ENCODE data around the gene DPRX.

DPRX gene, protein sequence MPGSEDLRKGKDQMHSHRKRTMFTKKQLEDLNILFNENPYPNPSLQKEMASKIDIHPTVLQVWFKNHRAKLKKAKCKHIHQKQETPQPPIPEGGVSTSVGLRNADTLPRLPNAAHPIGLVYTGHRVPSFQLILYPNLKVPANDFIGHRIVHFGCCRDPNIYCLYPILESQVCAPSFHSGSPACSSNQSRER

DNA sequence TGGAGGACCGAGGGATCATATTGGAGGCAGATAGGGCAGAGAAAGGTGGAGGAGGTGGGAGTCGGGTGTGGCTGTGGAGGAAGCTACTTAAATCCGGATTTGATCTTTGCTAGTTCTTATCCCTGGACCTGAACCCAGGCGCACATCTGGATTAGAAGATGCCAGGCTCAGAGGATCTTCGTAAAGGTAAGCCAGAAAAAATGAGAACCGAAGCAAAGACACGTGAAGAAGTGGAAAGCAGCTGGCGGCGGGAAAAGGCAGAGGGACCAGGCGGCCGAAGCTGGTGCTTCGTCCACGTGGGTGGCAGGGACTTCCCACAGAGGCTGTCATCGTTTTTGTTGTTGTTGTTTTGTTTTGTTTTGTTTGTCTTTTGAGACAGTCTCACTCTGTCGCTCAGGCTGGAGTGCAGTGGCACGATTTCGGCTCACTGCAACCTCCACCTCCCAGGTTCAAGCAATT, at the start of gene DPRX:
Gene DPRX, plus strand, starts transcription at position 51 of the 459 bp plus-strand sequence. Its CDS starts 108 bp downstream, at position 159.
- no peak for DNase-seq (ENCODE audit: low read depth, low spot score)

DNA sequence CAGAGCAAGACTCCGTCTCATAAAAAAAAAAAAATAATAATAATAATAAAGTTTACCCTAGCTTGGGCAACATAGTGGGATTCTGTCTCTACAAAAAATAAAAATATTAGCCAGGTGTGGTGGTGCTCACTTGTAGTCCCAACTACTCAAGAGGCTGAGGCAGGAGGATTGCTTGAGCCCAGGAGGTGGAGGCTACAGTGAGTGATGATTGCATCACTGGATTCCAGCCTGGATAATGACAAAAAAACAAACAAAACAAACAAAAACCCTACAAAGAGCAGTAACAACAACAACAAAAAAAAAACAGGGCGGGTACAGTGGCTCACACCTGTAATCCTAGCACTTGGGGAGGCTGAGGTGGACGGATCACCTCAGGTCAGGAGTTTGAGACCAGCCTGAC, 48.6 kb upstream of the DPRX start:
- no peak for DNase-seq (ENCODE audit: low read depth, low spot score)

DNA sequence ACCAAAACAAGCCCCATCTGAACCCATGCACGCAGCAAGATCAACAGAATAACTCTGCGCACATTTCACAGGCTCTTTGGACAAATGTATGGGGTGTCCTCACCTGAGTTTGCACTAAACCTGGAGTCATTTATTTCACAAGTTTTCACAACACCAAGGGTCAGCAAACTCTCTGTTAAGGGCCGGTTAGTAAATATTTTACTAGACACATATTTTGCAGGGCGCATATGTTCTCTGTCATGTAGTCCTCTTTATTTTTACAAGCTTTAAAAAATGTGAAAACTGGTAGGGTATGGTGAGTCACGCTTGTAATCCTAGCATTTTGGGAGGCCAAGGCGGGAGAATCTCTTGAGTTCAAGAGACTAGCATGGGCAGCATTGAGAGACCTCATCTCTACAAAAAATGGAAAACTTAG, 45.5 kb upstream of the DPRX start:
- no peak for DNase-seq (ENCODE audit: low read depth, low spot score)

DNA sequence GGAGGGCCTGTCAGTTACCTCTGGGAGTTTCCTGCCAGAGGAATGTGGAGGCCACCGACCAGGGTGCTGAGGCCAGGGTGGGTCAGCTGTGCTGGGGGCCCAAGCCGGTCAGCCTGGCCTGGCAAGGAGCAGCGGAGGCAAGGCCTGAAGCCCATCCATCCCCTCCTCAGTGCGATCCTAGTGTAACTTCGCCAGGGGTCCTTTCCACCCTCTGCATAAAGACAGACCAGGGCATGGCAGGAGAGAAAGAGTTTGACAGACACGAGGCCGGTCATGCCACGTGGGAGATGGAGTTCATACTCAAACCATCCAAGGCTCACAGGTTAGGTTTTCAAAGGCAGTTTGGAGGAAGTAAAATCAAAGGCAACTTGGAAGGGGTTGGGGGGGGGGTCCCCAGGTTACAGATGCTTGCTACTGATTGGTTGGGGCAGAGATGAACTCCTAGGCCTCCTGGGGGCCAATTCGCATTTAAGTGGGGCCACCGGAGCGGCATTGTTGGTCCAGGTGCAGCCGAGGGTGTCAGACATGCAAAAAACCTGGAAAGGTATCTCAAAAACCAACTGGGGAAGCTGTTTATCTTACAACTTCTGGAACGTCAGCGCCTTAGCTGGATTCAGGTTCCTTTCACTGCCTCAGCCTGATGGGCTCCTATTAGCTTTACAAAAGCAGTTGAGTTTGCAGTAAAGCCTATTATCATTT, 36.8 kb upstream of the DPRX start:
- no peak for DNase-seq (ENCODE audit: low read depth, low spot score)

DNA sequence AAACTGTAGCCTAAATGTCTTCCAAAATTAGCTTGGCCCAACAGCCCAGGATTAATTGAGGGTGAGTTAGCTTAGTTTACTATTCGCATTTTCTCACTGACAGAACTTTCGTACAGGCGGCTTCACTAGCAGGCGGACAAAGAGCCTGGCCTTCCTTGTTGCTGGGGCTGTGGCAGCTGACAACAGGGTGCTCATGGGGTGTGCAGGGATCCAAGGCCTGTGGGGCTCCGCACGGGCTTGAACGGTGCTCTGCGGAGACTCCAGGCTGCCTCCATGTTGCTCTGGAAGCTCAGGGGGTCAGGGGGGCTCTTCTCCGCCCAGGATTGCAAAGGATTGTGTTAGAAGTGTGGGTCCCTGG, 36.3 kb upstream of the DPRX start:
- DNase-seq (ENCODE audit: low read depth, low spot score): no peak

DNA sequence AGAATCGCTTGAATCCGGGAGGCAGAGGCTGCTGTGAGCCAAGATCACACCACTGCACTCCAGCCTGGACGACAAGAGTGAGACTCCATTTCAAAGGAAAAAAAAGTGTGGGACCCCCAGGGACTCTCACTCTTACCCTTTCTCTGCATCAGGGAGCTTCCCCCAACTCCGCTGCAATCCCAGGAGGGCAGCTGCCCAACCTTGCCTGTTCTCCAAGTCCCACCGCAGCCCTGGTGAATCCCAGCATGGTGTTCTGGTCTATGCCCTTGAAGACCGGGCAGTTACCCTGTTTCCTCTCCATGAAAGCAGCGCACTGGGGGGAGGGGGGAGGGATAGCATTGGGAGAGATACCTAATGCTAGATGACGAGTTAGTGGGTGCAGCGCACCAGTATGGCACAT, 35.7 kb upstream of the DPRX start:
- no peak for DNase-seq (ENCODE audit: low read depth, low spot score)

DNA sequence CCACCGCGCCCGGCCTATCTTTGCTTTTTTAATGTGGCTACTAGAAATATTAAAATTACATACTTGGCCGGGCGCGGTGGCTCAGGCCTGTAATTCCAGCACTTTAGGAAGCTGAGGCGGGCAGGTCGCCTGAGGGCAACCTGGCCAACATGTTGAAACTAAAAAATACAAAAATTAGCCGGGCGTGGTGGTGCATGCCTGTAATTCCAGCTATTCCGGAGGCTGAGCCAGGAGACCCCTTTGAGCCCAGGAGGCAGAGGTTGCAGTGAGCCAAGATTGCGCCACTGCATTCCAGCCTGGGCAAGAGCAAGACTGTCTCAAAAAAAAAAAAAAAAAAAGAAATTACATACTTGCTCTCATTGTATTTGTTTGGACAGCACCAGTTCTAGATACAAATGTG, 34.8 kb upstream of the DPRX start:
- DNase-seq (ENCODE audit: low read depth, low spot score): no peak

DNA sequence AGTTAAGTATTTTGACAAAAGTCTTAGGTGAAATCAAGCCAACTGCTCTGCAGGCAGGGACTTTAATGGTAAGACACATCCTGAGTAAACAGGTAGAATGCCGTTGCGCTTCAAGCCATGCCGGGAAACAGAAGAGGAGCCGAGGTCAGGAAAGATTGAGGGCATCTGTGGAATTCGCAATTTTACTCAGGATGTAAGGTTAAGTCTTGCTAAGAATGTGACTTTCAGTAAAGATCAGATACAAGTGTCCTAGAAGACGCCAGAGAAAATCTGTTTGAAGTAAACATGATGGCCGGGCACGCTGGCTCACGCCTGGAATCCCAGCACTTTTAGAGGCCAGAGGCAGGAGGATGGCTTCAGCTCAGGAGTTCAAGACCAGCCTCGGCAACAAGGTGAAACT, 33.4 kb upstream of the DPRX start:
- no peak for DNase-seq (ENCODE audit: low read depth, low spot score)

DNA sequence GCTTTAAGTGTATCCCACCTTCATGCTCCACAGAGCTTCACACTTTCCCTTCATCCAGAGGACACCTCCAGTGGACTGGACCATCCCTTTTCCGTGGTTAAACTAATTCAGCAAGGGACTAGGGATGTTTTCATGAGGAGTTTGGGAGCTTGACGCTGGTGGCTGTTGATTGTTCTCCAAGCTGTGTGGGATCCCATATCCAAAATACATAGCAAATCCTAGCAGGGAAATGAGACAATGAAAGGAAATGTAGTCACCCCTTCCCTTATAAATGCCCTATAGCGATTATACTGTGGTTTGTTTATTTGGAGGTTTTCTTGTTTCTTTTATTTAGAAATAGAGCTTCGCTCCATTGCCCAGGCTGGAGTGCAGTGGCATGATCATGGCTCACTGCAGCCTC, 31.6 kb upstream of the DPRX start:
- no peak for DNase-seq (ENCODE audit: low read depth, low spot score)

DNA sequence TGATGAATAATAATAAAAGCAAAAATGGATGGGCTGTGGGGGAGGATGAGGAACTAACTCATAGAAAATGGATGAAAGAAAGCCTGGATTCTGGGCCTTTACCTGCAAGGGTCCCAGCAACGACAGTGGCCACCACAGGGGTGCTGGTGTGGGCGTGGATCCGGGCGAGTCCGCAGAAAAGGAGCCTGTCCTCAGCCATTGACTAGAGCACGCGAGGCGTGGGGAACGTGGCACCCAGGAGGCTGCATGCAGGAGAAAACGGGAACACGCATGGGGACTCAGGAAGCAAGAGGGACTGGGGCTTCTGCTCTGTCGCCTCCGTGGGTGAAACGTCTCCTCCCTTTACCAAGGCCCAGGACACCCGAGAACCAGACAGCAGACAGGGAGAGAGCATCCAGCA, 25.8 kb upstream of the DPRX start:
- no peak for DNase-seq (ENCODE audit: low read depth, low spot score)

DNA sequence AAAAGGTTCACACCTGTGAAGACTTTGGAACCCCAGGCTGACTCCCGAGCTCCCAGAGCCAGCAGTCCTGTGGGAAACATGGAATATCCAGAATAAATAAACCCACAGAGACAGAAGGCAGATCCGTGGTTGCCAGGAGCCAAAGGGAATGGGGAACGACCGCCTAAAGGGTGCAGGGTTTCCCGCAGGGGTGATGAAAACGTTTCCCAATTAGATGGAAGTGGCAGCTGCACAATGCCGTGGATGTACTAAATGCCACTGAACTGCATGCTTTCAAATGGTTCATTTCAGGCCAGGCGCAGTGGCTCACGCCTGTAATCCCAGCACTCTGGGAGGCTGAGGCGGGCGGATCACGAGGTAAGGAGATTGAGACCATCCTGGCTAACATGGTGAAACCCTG, 23.4 kb upstream of the DPRX start:
- no peak for DNase-seq (ENCODE audit: low read depth, low spot score)

DNA sequence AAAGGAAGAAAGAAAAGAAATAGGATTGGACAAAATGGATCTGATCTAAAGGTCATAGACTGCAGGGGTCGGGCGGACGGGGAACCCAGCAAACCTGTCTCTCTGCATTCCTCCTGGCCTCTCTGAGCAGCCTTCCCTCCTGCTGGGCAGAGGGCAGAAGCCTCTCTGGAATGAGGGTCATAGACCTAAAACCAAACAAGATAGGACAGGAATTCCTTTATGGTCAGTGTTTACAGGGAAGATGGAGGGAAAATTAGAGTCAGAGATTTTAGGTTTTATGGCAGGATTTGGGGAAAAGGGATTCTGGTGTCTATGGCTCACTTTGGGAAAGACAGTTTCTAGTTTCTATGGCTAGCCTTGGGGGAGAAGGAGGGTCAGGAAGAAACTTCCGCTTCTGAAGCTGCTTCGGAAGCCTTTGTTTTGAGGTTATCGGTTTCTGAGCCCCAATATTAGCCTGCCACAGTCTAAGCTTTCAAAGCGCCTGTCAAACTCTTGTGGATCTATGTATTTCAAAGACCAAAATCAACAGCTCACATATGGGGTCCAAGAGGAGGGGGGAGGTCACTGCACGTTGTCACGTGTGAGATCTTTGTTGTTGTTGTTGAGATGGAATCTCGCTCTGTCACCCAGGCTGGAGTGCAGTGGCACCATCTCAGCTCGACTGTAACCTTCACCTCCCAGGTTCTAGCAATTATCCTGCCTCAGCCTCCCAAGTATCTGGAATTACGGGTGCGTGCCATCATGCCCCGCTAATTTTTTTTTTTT, 18.9 kb upstream of the DPRX start:
- no peak for DNase-seq (ENCODE audit: low read depth, low spot score)

DNA sequence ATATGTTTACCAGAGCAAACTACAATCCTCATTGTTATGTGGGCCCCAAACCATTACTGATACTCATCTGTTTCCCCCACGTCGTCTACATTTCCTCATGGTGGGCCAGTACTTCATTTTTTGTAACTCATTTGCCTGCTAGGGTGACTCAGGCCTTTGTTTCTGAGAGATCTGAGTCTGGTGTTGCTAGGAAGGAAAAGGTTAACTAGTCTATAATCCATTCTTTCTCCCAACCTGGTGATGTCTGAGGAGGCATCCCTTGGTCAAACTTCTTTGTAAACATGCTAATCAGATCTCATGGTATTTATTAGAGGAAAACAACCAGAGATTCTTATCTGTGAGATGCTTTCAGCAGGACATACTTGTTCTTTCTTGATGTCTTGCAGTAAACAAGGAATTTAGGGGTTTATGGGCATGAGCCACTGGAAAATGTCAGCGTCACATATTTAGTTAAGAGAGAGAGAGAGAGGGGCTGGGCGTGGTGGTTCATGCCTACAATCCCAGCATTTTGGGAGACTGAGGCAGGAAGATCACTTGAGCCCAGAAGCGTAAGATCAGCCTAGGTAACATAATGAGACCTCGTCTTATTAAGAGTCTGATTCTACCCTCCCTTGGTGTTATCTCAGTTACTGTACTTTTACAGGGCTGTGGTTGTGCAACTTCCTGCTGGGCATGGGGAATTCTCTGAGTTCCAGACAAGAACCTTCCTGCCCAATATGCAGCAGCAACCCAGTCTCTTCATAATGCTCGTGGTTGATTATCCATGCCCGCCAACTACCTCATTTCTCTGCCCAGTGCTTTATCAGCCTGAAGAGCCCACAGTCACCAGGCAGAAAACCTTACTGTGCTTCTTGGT, 9.7 kb upstream of the DPRX start:
- no peak for DNase-seq (ENCODE audit: low read depth, low spot score)

DNA sequence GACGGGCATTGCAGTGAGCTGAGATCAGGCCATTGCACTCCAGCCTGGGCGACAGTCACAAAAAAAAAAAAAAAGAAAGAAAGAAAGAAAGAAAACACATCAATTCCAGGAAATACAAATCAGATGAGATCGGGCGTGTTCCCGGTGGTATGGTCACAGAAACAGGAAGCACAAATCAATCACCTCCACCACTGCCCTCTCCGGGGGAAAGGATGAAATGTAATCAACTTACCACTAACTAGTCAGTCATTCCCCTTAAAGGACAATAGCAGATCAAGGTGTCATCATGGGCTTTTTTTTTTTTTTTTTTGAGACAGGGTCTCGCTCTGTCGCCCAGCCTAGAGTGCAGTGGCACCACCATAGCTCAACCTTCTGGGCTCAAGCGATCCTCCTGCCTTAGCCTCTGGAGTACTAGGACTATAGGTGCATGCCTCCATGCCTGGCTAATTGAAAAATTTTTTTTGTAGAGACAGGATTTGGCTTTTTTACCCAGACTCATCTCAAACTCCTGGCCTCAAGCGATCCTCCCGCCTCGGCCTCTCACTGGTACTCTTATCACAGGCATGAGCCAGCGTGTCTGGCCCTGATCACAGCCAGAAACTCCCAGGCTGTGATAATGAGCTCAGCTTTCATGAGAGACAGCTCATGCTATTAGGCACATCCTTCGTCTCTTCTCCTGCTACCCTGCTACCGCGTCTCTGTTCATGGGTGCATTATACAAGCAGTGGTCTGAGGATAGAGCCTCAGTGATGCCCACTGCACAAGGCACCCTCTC, 6.8 kb upstream of the DPRX start:
- DNase-seq (ENCODE audit: low read depth, low spot score): no peak

DNA sequence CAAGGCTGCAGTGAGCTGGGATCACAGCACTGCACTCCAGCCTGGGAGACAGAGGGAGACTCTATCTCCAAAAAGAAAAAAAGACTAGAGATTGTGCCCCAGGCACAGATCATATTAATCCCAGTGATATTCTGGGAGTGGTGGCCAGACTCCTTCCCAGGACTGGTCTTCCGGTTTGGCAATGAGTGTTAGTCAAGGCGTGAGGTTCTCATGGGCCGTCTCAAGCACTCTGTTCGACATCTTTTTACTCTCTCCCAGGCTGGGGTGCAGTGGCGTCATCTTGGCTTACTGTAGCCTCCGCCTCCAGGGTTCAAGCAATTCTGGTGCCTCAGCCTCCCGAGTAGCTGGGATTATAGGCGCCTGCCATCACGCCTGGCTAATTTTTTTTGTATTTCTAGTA, 5.3 kb upstream of the DPRX start:
- no peak for DNase-seq (ENCODE audit: low read depth, low spot score)

DNA sequence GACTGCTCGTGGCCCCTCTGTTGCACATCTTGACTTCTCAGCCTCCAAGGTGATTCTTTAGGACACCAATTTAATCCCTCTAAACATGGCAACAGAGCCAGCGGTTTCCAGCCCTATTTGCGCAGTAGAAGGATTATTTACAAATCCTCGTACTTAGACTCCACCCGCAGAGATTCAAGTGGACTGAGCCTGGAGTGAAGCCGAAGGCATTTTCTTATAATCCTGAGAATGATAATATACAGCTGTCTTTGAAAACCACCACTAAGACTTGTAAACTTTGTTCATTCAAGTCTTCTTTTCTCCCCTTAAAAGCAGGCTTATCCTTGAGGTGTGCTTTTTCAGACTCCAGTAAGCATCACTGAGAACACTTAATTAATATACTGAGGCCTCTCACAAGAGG, 4.8 kb upstream of the DPRX start:
- DNase-seq (ENCODE audit: low read depth, low spot score): no peak

DNA sequence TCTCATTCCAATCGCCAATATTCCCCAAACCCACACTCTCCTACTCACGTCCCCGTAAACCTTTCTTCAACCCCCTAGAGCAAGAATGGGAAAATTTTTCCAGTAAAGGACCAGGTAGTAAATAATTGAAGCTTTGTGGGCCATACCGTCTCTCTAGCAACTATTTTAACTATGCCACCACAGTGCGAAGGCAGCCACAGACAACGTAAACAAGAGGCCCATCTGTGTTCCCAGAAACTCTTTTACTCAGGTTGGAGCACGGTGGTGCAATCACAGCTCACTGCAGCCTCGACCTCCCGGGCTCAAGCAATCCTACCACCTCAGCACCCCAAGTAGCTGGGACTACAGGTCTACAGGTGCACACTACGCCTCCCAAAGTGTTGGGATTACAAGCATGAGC, 3.0 kb downstream of the DPRX start:
- DNase-seq (ENCODE audit: low read depth, low spot score): no peak

DNA sequence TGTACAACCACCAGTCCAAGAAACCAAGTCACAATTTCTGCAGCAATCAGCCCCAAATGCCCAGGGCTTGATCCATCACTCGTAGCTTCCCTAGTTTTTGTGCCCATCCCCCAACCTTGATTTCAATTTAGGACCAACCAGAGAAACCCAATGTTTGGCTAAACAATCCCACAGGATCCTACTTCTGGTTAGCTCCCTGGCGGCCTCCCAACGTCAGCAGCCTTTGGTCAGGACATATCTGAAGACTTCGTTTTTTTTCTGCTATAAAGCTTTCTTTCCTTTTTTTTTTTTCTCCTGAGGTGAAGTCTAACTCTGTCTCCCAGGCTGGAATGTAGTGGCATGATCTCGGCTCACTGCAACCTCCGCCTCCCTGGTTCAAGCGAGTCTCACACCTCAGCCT, 7.7 kb downstream of the DPRX start:
- no peak for DNase-seq (ENCODE audit: low read depth, low spot score)

DNA sequence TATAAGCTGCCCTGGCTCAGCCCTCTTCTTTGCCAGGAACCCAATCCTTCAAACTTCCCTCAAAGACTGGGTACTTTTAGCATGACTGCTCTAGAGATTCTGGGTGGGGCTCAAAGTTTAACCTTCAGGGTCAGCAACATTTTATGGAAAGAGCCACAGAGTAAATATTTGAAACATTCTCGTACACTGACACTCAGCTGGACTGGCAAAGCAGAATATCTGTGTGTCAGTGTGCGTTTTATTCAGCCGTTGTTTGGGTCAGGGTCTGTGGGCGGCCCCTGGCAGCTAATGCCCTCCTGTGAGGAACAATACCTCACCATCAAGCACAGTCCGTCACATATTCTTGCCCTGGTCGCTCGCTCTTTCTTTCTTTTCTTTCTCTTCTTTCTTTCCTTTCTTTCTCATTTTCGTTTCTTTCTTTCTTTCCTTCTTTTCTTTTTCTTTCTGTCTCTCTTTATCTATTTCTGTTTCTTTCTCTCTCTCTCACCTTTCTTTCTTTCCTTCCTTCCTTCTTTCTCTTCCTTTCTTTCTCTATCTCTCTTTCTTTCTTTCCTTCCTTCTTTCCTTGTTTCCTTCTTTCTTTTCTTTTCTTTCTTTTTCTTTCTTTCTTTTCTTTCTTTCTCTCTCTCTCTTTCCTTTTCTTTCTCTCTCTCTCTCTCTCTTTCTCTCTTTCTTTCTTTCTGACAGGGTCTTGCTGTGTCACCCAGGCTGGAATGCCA, 10.7 kb downstream of the DPRX start:
- DNase-seq (ENCODE audit: low read depth, low spot score): no peak

DNA sequence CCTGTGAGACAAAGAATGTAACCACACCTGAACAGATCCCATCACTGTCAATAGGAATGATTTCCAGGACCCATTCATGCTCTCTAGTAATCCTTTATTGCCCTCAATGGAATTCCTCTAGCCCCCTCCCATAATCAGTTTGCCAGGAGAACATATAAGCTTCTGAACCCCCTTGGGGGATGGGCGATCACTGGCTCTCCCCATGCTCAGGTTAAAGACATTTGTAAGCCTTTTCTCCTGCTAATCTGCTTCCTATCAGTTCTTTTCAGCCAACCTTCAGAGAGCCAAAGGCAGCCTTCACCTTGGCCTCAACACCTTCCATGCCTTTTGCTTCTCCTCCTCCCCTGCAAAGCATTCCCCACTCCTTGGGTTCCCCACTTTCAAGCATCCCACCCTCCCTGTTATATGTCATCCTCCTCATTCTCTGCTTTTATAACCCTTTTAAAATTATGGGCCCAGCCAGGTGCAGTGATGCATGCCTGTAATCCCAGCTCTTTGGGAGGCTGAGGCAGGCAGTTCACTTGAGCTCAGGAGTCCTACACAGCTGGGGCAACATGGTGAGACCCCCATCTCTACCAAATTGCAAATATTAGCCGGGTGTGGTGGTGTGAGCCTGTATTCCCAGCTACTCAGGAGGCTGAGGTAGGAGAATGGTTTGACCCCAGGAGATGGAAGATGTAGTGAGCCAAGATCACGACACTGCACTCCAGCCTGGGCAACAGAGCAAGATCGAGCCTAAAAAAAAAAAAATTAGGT, 12.4 kb downstream of the DPRX start:
- DNase-seq (ENCODE audit: low read depth, low spot score): no peak
